Measurements from ENCODE around the gene RRM1. TPM values are rescaled to one million over a fixed set of nuclear protein-coding genes. Genes with fewer than 3 reads are reported as not detected.
A peak's percentile ranks its signal among the peaks of the same experiment; 100 is the strongest.

RRM1 gene
- total RNA-seq, 4 donors from 2014 or later, result 33.1 to 67.4 (median 43.6) TPM

DNA sequence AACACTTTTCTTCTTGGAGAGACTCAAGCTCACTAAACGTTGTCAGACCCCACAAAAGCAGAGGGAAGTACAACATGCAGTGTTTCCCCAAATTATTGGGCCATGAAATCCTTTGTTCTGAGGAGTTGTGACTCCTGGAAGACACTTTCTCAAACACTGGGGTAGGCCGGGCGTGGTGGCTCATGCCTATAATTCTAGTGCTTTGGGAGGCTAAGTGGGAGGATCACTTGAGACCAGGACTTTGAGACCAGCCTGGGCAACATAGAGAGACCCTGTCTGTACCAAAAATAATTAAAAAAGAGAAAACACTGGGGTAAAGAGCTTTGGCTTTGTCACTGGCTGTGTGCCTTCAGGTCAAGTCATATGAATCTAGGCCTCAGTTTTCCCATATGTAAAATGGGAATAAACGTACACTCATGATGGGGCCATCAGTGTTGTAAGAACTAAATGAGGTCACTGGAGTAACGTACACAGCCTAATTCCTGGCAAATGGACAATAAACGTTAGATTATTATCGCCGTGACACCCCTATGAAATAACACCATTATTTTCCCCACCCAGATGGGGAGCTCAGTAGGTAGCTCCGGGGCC lies 92.0 kb downstream of the RRM1 start:
- Histone ChIP-seq H3K9me3 (no peaks in the 10 kb centered on the region), H3K4me3 (peak overlapping the region; percentile 56 to 67), H3K27me3 (no peaks in the 10 kb centered on the region), H3K36me3 (no peaks in the 10 kb centered on the region), H3K27ac (peak overlapping the region in 1 of 4 donors; percentile 88), H3K4me1 (peaks cover 0 to 52% (median 0%) of the 10 kb centered on the region in 3 donors)
- WGBS, 2 donors (ENCODE audit: low coverage in 1 of 2), result 31 to 33% methylated on average over 6 to 9 of the region's 9 CpGs
- no peak for TF ChIP-seq POLR2AphosphoS5 (IDR thresholded peaks at IDR 0.05)
- TF ChIP-seq, protein P1, sequence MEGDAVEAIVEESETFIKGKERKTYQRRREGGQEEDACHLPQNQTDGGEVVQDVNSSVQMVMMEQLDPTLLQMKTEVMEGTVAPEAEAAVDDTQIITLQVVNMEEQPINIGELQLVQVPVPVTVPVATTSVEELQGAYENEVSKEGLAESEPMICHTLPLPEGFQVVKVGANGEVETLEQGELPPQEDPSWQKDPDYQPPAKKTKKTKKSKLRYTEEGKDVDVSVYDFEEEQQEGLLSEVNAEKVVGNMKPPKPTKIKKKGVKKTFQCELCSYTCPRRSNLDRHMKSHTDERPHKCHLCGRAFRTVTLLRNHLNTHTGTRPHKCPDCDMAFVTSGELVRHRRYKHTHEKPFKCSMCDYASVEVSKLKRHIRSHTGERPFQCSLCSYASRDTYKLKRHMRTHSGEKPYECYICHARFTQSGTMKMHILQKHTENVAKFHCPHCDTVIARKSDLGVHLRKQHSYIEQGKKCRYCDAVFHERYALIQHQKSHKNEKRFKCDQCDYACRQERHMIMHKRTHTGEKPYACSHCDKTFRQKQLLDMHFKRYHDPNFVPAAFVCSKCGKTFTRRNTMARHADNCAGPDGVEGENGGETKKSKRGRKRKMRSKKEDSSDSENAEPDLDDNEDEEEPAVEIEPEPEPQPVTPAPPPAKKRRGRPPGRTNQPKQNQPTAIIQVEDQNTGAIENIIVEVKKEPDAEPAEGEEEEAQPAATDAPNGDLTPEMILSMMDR (IDR thresholded peaks at IDR 0.05), result no peak
- TF ChIP-seq POLR2A (IDR thresholded peaks at IDR 0.05), result no peak
- no peak for TF ChIP-seq EP300 (IDR thresholded peaks at IDR 0.05)
- no peak for ATAC-seq

DNA sequence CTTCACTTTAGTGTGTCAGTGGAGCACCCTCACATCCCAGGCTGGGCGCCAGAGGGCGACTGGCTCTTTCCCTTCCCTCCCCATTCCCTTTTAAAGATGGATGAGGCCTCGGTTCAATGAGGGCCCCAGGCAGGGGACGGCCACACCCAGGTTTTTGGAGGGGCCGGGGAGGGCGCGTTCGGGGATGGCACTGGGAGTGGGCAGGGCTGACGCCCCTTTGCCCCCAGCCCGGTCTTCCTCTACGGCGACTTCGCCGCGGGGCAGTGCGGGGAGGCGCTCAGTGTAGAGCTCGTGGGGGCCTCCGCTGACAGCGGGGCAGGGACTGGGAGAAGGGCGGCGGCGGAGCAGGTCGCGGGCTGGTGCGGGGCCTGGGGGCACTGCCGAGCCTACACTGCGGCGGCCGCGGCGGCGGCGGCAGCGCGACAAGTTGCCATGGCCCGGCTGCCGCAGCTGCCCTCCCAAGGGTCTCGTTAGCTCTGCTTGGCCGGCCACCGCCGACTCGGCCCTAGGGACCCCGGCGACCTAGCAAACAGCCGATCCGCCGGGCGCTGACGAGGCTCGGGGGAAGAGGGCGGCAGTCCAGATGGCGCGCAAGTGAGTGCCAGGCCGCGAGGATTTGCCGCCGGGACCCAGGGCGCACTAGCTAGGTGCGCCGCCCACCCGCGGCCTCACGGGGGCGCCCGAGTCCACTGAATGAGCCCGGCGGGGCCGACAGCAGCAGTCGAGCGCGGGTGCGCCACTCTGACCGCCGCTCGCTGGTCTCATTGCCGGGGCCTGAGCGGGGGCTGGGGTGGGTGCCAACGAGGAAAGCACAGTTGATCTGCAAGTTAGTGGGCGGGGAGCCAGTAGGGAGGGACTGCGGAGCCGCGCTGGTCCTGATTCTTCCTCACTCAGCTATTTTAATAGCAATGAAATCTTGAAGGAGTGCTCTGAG lies 92.7 kb downstream of the RRM1 start:
- WGBS, 2 donors (ENCODE audit: low coverage in 1 of 2), result 0% methylated on average over 3 to 4 of the region's 83 CpGs
- TF ChIP-seq EP300 (IDR thresholded peaks at IDR 0.05) (no peak), POLR2A (IDR thresholded peaks at IDR 0.05) (no peak), POLR2AphosphoS5 (IDR thresholded peaks at IDR 0.05) (peak; percentile 71)
- TF ChIP-seq, protein P1 (IDR thresholded peaks at IDR 0.05), result peak; percentile 94 to 97 (median 96)
- H3K9me3 ChIP-seq, result no peaks in the 10 kb centered on the region
- peaks cover 0 to 53% (median 0%) of the 10 kb centered on the region in 3 donors for H3K4me1 ChIP-seq
- H3K27ac ChIP-seq, result peak overlapping the region; percentile 7 to 88 (median 69)
- ATAC-seq, result peak; percentile 92
- H3K27me3 ChIP-seq, result no peaks in the 10 kb centered on the region
- H3K4me3 ChIP-seq, result peak overlapping the region; percentile 56 to 67
- no peaks in the 10 kb centered on the region for H3K36me3 ChIP-seq

Other genes starting within 250 kb of the RRM1 start
- gene STIM1, start 239.1 kb upstream of the RRM1 start, total RNA-seq, result 100 to 1,000 TPM in 1 of 4 donors, 10 to 100 TPM in 3; 42.4 to 114 (median 72.8) TPM

Data from gastroesophageal sphincter (tissue), 4 donors.